Dedifferentiated amniotic fluid mesenchymal stem cell (primary cell): ENCODE results near the gene AKAP7.
"Not testable (repeated sequence)": the region's sequence is repeated elsewhere in the genome, so short reads cannot be mapped to it uniquely, and the experiment has no call there.

Source experiments
- DNase-seq: peaks from one replicate; pipeline ENCODE4 v3.0.0-alpha.2; 2016; ENCODE audit errors: extremely low spot score

Gene AKAP7

GRCh38 chr6:131292145-131292938 is 157.1 kb downstream of the AKAP7 start:
- DNase-seq: no peak

GRCh38 chr6:131293472-131293911 is 158.2 kb downstream of the AKAP7 start:
- DNase-seq: no peak

DNA sequence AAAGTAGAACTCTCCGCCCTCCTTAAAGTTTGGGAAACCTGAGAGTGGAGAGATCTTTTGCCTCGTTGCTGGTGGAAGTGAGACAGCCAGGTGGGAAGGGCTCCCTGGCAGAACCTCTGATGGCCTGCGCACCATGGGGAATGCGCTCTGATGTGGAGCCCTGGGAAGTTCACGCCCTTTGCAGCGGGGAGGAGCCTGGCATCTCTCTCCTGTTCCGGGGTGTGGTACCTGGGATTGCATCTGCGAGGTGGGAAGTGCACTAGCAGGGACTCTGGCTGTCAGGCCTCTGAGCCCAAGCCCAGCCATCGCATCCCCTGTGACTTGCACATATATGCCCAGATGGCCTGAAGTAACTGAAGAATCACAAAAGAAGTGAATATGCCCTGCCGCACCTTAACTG is 159.8 kb downstream of the AKAP7 start:
- no peak for DNase-seq

- not testable (repeated sequence) for DNase-seq
Measured at GRCh38 chr6:131300826-131301225, 165.6 kb downstream of the AKAP7 start.

DNA sequence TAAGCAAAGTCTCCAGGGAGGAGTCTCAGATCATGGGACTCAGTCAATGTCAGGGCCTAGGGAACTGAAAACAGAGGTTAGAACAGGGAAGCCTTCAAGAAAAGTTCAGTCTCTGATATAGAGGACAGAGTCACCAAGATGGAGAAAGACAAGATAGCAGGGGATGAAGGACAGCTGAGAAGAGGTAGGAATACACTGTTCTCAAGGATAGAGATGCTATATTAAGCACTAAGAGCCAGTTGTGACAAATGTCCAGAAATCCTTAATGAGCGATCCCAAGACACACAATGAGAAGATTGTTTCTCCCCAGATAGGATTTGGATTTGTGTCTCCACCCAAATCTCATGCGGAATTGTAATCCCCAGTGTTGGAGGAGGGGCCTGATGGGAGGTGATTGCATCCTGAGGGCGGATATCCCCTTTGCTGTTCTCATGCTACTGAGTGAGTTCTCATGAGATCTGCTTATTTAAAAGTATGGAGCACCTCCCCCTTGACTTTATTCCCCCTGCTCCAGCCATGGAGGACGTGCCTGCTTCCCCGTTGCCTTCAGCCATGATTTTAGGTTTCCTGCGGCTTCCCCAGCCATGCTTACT is 168.2 kb downstream of the AKAP7 start:
- DNase-seq: no peak

GRCh38 chr6:131305037-131305850 is 170.0 kb downstream of the AKAP7 start:
- no peak for DNase-seq

- DNase-seq: no peak
Measured at GRCh38 chr6:131309437-131309836, 174.2 kb downstream of the AKAP7 start.

- DNase-seq: no peak
Measured at GRCh38 chr6:131314838-131315237, 179.6 kb downstream of the AKAP7 start.

GRCh38 chr6:131316654-131317053 is 181.4 kb downstream of the AKAP7 start:
- DNase-seq: no peak

- DNase-seq: no peak
Measured at GRCh38 chr6:131317516-131317915, 182.2 kb downstream of the AKAP7 start.

DNA sequence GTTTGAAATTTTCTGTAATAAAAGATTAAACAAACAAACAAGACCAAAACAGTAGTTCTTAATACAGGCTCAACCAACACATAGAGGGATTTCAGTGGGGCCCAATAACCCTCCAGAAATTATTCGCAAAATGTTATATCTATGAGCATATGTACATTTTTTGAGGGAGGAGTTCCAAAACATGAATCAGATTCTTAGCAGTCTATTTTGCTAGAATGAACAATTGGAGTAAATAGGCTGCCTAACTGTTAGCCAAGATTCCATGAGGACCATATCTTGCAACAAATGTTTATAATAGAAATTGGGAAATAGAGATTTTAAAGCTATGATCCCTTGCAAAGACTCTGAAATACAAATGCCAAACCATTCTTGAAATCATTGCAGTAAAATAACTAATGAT is 186.3 kb downstream of the AKAP7 start:
- no peak for DNase-seq

- no peak for DNase-seq
Measured at GRCh38 chr6:131322125-131322524, 186.9 kb downstream of the AKAP7 start.

GRCh38 chr6:131325669-131326068 is 190.4 kb downstream of the AKAP7 start:
- not testable (repeated sequence) for DNase-seq

- DNase-seq: not testable (repeated sequence)
Measured at GRCh38 chr6:131328727-131329126, 193.5 kb downstream of the AKAP7 start.

GRCh38 chr6:131331151-131331550 is 195.9 kb downstream of the AKAP7 start:
- no peak for DNase-seq

DNA sequence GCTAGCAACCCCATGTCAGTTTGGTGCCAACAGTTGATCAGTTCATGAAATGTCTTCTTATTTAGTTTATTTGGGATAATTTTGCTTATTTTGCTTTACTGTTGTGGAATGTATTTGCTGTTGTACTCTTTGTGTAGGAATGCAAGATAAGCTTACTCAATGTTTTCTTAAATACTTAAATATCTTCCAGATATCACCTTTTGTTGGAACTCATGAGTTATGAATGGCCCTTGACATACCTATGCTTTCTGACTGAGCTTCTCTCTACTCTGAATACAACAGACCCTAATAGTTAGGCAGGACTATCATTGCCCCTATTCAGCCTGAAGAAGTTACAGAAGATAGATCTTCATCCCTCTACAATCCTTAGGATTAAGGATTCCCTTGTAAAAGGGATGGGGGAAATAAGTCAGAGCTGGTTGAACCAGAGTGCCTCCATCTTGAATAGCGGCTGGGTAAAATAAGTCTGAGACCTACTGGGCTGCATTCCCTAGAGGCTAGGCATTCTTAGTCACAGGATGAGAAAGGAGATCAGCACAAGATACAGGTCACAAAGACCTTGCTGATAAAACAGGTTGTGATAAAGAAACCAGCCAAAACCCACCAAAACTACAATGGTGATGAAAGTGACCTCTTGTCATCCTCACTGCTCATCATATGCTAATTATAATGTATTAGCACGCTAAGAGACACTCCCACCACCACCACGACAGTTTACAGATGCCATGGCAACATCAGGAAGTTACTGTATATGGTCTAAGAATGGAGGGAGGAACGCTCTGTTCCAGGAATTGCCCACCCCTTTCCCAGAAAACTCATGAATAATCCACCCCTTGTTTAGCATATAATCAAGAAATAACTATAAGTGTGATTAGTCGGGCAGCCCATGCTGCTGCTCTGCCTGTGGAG is 196.9 kb downstream of the AKAP7 start:
- no peak for DNase-seq
